UCSD-AML1 (cell line): Measurements from ENCODE around the gene DDX24.
"Not testable (repeated sequence)": the region's sequence is repeated elsewhere in the genome, so short reads cannot be mapped to it uniquely, and the experiment has no call there.

Experiments
- DNase-seq: peaks from one replicate; lab custom pipeline; 2025; ENCODE audit not compliant: unreplicated experiment; lab: John Stamatoyannopoulos, UW

The DDX24 gene

GRCh38 chr14:94081386-94081820 lies 401 bp upstream of the DDX24 start:
- no peak for DNase-seq

- DNase-seq = no peak
Observed at GRCh38 chr14:94079891-94080620, 946 bp downstream of the DDX24 start.

- no peak for DNase-seq
Observed at GRCh38 chr14:94077823-94078222, 3.2 kb downstream of the DDX24 start.

GRCh38 chr14:94077111-94077821 lies 3.7 kb downstream of the DDX24 start:
- no peak for DNase-seq

GRCh38 chr14:94075008-94075407 lies 6.0 kb downstream of the DDX24 start:
- DNase-seq = no peak

- no peak for DNase-seq
Observed at GRCh38 chr14:94074534-94074933, 6.5 kb downstream of the DDX24 start.

GRCh38 chr14:94072076-94072475 lies 8.9 kb downstream of the DDX24 start:
- not testable (repeated sequence) for DNase-seq

GRCh38 chr14:94066089-94066676 lies 14.8 kb downstream of the DDX24 start:
- no peak for DNase-seq

- DNase-seq = no peak
Observed at GRCh38 chr14:94062344-94062940, 18.6 kb downstream of the DDX24 start.

- DNase-seq = no peak
Observed at GRCh38 chr14:94059998-94060397, 21.0 kb downstream of the DDX24 start.

- no peak for DNase-seq
Observed at GRCh38 chr14:94058674-94059138, 22.3 kb downstream of the DDX24 start.

- DNase-seq = no peak
Observed at GRCh38 chr14:94058128-94058673, 22.8 kb downstream of the DDX24 start.

- no peak for DNase-seq
Observed at GRCh38 chr14:94056579-94057308, 24.3 kb downstream of the DDX24 start.

- DNase-seq = no peak
Observed at GRCh38 chr14:94054936-94055335, 26.1 kb downstream of the DDX24 start.

GRCh38 chr14:94054401-94054800 lies 26.6 kb downstream of the DDX24 start:
- no peak for DNase-seq

- no peak for DNase-seq
Observed at GRCh38 chr14:94052662-94053061, 28.3 kb downstream of the DDX24 start.

GRCh38 chr14:94052199-94052598 lies 28.8 kb downstream of the DDX24 start:
- DNase-seq = no peak

- DNase-seq = no peak
Observed at GRCh38 chr14:94051779-94052178, 29.2 kb downstream of the DDX24 start.

GRCh38 chr14:94051115-94051514 lies 29.9 kb downstream of the DDX24 start:
- no peak for DNase-seq

GRCh38 chr14:94050231-94050880 lies 30.6 kb downstream of the DDX24 start:
- no peak for DNase-seq
